Neural cell (in vitro differentiated cells): Measurements from ENCODE around the gene ZNF462. TPM values are rescaled to one million over a fixed set of nuclear protein-coding genes. Genes with fewer than 3 reads are reported as not detected.

ENCODE experiments used
- H2AFZ ChIP-seq: fragments of 200-600, 300-800 bp; sonication (generic), shearing (Covaris generic); 2 replicates; pipeline ENCODE4 v1.6.0; 2014; ENCODE audit warnings: low read depth, mild to moderate bottlenecking, antibody characterized with exemption, low read length, moderate library complexity
- H3F3A ChIP-seq: fragments of 200-600 bp; shearing (Covaris generic); 2 replicates; pipeline ENCODE4 v1.6.1; 2016; ENCODE audit warnings: mild to moderate bottlenecking, moderate library complexity, mixed read lengths, antibody characterized with exemption, low read length; ENCODE audit not compliant: insufficient read depth, poor library complexity, severe bottlenecking
- H3K27ac ChIP-seq: fragments of 200-600, 300-800 bp; sonication (generic), shearing (Covaris generic); 2 replicates; pipeline ENCODE4 v1.5.1; 2014; ENCODE audit warnings: mild to moderate bottlenecking, low read length, moderate library complexity
- H3K27me3 ChIP-seq: fragments of 300-800, 200-600 bp; sonication (generic), shearing (Covaris generic); 2 replicates; pipeline ENCODE4 v1.6.0; 2014; ENCODE audit warnings: mild to moderate bottlenecking, low read depth, low read length, moderate library complexity; ENCODE audit not compliant: insufficient read depth
- H3K36me3 ChIP-seq: fragments of 300-800, 200-600 bp; sonication (generic), shearing (Covaris generic); 2 replicates; pipeline ENCODE4 v1.5.1; 2014; ENCODE audit warnings: mild to moderate bottlenecking, antibody characterized with exemption, low read length, moderate library complexity; ENCODE audit not compliant: insufficient read depth
- H3K4me2 ChIP-seq: fragments of 300-800, 200-600 bp; sonication (generic), shearing (Covaris generic); 2 replicates; pipeline ENCODE4 v1.6.0; 2014; ENCODE audit warnings: mild to moderate bottlenecking, low read length
- H3K4me3 ChIP-seq: fragments of 300-800, 200-600 bp; sonication (generic), shearing (Covaris generic); 2 replicates; pipeline ENCODE4 v1.5.1; 2014; ENCODE audit warnings: mild to moderate bottlenecking, low read length, moderate library complexity
- H3K79me2 ChIP-seq: fragments of 200-600 bp; shearing (Covaris generic); replicated peaks from 2 replicates; pipeline ENCODE4 v1.6.0; 2014; ENCODE audit warnings: mild to moderate bottlenecking, low read length, moderate library complexity; ENCODE audit not compliant: insufficient read depth
- H3K9ac ChIP-seq: fragments of 300-800, 200-600 bp; sonication (generic), shearing (Covaris generic); 2 replicates; pipeline ENCODE4 v1.6.1; 2016; ENCODE audit warnings: mild to moderate bottlenecking, low read length, mixed read lengths
- H3K9me2 ChIP-seq: fragments of 200-600 bp; shearing (Covaris generic); 2 replicates; pipeline ENCODE4 v1.6.1; 2016; ENCODE audit warnings: mild to moderate bottlenecking, low read length, mixed read lengths; ENCODE audit not compliant: insufficient read depth
- H3K9me3 ChIP-seq: fragments of 200-600, 300-800 bp; sonication (generic), shearing (Covaris generic); 2 replicates; pipeline ENCODE4 v1.6.1; 2016; ENCODE audit warnings: mild to moderate bottlenecking, mixed run types, low read length, moderate library complexity, mixed read lengths
- H4K20me1 ChIP-seq: fragments of 200-600 bp; shearing (Covaris generic); 2 replicates; pipeline ENCODE4 v1.6.1; 2016; ENCODE audit warnings: mild to moderate bottlenecking, mixed run types; ENCODE audit not compliant: insufficient read depth
- CTCF ChIP-seq: fragments of 450-650 bp; IDR thresholded peaks from 2 replicates; pipeline ENCODE4 v1.5.1; 2014; ENCODE audit warnings: antibody characterized with exemption, mild to moderate bottlenecking, moderate library complexity; ENCODE audit not compliant: poor library complexity, severe bottlenecking
- EP300 ChIP-seq: fragments of 450-650 bp; conservative IDR thresholded peaks from 2 replicates; pipeline ENCODE4 v1.6.1; 2014; ENCODE audit warnings: antibody characterized with exemption, mild to moderate bottlenecking, moderate library complexity; ENCODE audit not compliant: poor library complexity, severe bottlenecking
- EZH2 ChIP-seq: fragments of 200-600, 300-800 bp; shearing (Covaris generic), sonication (generic); IDR thresholded peaks from 2 replicates; pipeline ENCODE4 v1.6.1; 2014; ENCODE audit warnings: antibody characterized with exemption, low read length, borderline replicate concordance, mild to moderate bottlenecking; ENCODE audit not compliant: insufficient read depth, poor library complexity, severe bottlenecking
- MXI1 ChIP-seq: fragments of 450-650 bp; conservative IDR thresholded peaks from 2 replicates; pipeline ENCODE4 v1.6.1; 2014; ENCODE audit warnings: antibody characterized with exemption, mild to moderate bottlenecking; ENCODE audit not compliant: poor library complexity, severe bottlenecking
- POLR2AphosphoS5 ChIP-seq: IDR thresholded peaks from 2 replicates; pipeline ENCODE4 v1.6.1; 2012
- RAD21 ChIP-seq: fragments of 450-650 bp; conservative IDR thresholded peaks from 2 replicates; pipeline ENCODE4 v1.6.1; 2014; ENCODE audit warnings: antibody characterized with exemption, mild to moderate bottlenecking, moderate library complexity
- REST ChIP-seq: IDR thresholded peaks from 2 replicates; pipeline ENCODE4 v1.6.1; 2012; ENCODE audit warnings: borderline replicate concordance
- SMC3 ChIP-seq: fragments of 450-650 bp; conservative IDR thresholded peaks from 2 replicates; pipeline ENCODE4 v1.6.1; 2014; ENCODE audit warnings: antibody characterized with exemption, mild to moderate bottlenecking, moderate library complexity; ENCODE audit not compliant: poor library complexity
- TAF1 ChIP-seq: IDR thresholded peaks from 2 replicates; pipeline ENCODE4 v1.6.1; 2012; ENCODE audit warnings: low read depth
- polyA plus RNA-seq: library from polyadenylated mRNA; depleted of rRNA; stranded (reverse); fragments of >200 nt; gene quantifications from 2 replicates; pipeline ENCODE4 v1.2.3, GENCODE V29; 2014

The ZNF462 gene
- polyA plus RNA-seq, 1 donor from 2014 or later, result 9.1 TPM

- no peak overlapping the region for H3K9ac ChIP-seq
- no peak overlapping the region for H3K4me2 ChIP-seq
- H3K9me3 ChIP-seq, result no peaks in the 10 kb centered on the region
- H3K4me3 ChIP-seq, result no peak overlapping the region
- no peaks in the 10 kb centered on the region for H3K36me3 ChIP-seq
- no peaks in the 10 kb centered on the region for H3K9me2 ChIP-seq
- H3F3A ChIP-seq, result no peaks in the 10 kb centered on the region
- TF ChIP-seq POLR2AphosphoS5 (no peak), SMC3 (no peak), EZH2 (no peak), RAD21 (no peak), REST (no peak), EP300 (no peak), MXI1 (no peak), CTCF (no peak), TAF1 (no peak)
- H4K20me1 ChIP-seq, result no peaks in the 10 kb centered on the region
- H3K27ac ChIP-seq, result no peak overlapping the region
- no peak overlapping the region for H2AFZ ChIP-seq
- H3K79me2 ChIP-seq, result no peaks in the 10 kb centered on the region
- H3K27me3 ChIP-seq, result no peaks in the 10 kb centered on the region
These were observed 34.0 kb upstream of the ZNF462 start for GRCh38 chr9:106828965-106829364.

GRCh38 chr9:106829666-106830408 is 33.1 kb upstream of the ZNF462 start:
- Histone ChIP-seq H3K27ac (no peak overlapping the region), H3K79me2 (no peaks in the 10 kb centered on the region), H3K36me3 (no peaks in the 10 kb centered on the region), H3K9ac (no peak overlapping the region), H3K4me2 (no peak overlapping the region), H2AFZ (no peak overlapping the region), H3F3A (no peaks in the 10 kb centered on the region), H3K4me3 (no peak overlapping the region), H4K20me1 (no peaks in the 10 kb centered on the region), H3K27me3 (no peaks in the 10 kb centered on the region), H3K9me3 (no peaks in the 10 kb centered on the region), H3K9me2 (no peaks in the 10 kb centered on the region)
- TF ChIP-seq RAD21, result no peak
- no peak for TF ChIP-seq CTCF
- no peak for TF ChIP-seq TAF1
